ENCODE results near the gene TGIF2. TPM values are rescaled to one million over a fixed set of nuclear protein-coding genes. Genes with fewer than 3 reads are reported as not detected.
A peak's percentile ranks its signal among the peaks of the same experiment; 100 is the strongest.

The TGIF2 gene
- total and polyA plus RNA-seq, 10 donors: 13.6 to 38.2 (median 28.8) TPM

- H3K27me3 ChIP-seq (replicated peaks in 1 of 7): no peaks in the 10 kb centered on the region
- H3K36me3 ChIP-seq: peaks cover 0 to 49% (median 9%) of the 10 kb centered on the region in 6 donors
- H3K4me1 ChIP-seq: peaks cover 12 to 83% (median 37%) of the 10 kb centered on the region in 6 donors
- peak overlapping the region in 5 of 8 donors; percentile 13 to 89 (median 46) for H3K27ac ChIP-seq
- no peak overlapping the region for H3K4me3 ChIP-seq
- TF ChIP-seq POLR2AphosphoS5 (IDR thresholded peaks at IDR 0.05): no peak
- TF ChIP-seq CTCF (IDR thresholded peaks at IDR 0.05 in 8 of 11, conservative IDR thresholded peaks at IDR 0.05 in 3 of 11): peak in 4 of 11 experiments; percentile 13 to 27 (median 22)
- intact Hi-C loops (cut with DNase I; ENCODE audit: low total_unique reads): no loop called here
- no peaks in the 10 kb centered on the region for H3K9me3 ChIP-seq
- WGBS, 5 donors: 68 to 79% (median 73%) methylated on average over 9 of the region's 9 CpGs
- DNase-seq: no peak
Observed at GRCh38 chr20:36591854-36592641, 18.7 kb downstream of the TGIF2 start.

- peaks cover 0 to 42% (median 9%) of the 10 kb centered on the region in 6 donors for H3K36me3 ChIP-seq
- DNase-seq: no peak
- WGBS, 5 donors: 81 to 92% (median 91%) methylated on average over 5 of the region's 5 CpGs
- intact Hi-C loops (cut with DNase I; ENCODE audit: low total_unique reads): no loop called here
- H3K27ac ChIP-seq: peak overlapping the region in 7 of 8 donors; percentile 53 to 89 (median 87)
- H3K9me3 ChIP-seq: no peaks in the 10 kb centered on the region
- H3K4me3 ChIP-seq: no peak overlapping the region
- TF ChIP-seq CTCF (IDR thresholded peaks at IDR 0.05 in 8 of 11, conservative IDR thresholded peaks at IDR 0.05 in 3 of 11): no peak
- TF ChIP-seq POLR2AphosphoS5 (IDR thresholded peaks at IDR 0.05): peak in 1 of 3 donors; percentile 31
- peaks cover 12 to 79% (median 37%) of the 10 kb centered on the region in 6 donors for H3K4me1 ChIP-seq
- H3K27me3 ChIP-seq (replicated peaks in 1 of 7): no peaks in the 10 kb centered on the region
Observed at GRCh38 chr20:36593347-36593929, 20.0 kb downstream of the TGIF2 start.

GRCh38 chr20:36599912-36600345 lies 26.5 kb downstream of the TGIF2 start:
- Histone ChIP-seq H3K27ac (peak overlapping the region; percentile 3 to 74 (median 53)), H3K4me1 (peaks cover 5 to 75% (median 42%) of the 10 kb centered on the region in 6 donors), H3K4me3 (no peak overlapping the region), H3K36me3 (no peaks in the 10 kb centered on the region), H3K27me3 (replicated peaks in 1 of 7) (no peaks in the 10 kb centered on the region), H3K9me3 (no peaks in the 10 kb centered on the region)
- no peak for DNase-seq
- no peak for TF ChIP-seq POLR2A (IDR thresholded peaks at IDR 0.05)
- TF ChIP-seq CTCF (IDR thresholded peaks at IDR 0.05 in 8 of 11, conservative IDR thresholded peaks at IDR 0.05 in 3 of 11): no peak
- no peak for TF ChIP-seq POLR2AphosphoS5 (IDR thresholded peaks at IDR 0.05)
- intact Hi-C loops (cut with DNase I; ENCODE audit: low total_unique reads): loop anchor here (10.0 kb wide), 1 partner anchor 45 kb away; no protein-coding TSS in a partner anchor
- WGBS, 5 donors: 11 to 28% (median 16%) methylated on average over 5 of the region's 5 CpGs

- Histone ChIP-seq H3K36me3 (no peaks in the 10 kb centered on the region), H3K4me1 (peaks cover 0 to 70% (median 37%) of the 10 kb centered on the region in 6 donors), H3K27ac (no peak overlapping the region), H3K27me3 (replicated peaks in 1 of 7) (no peaks in the 10 kb centered on the region), H3K4me3 (no peak overlapping the region), H3K9me3 (no peaks in the 10 kb centered on the region)
- intact Hi-C loops (cut with DNase I; ENCODE audit: low total_unique reads): loop anchor here (10.0 kb wide), 1 partner anchor 47 kb away; no protein-coding TSS in a partner anchor
- DNase-seq: no peak
- no peak for TF ChIP-seq POLR2AphosphoS5 (IDR thresholded peaks at IDR 0.05)
- no peak for TF ChIP-seq POLR2A (IDR thresholded peaks at IDR 0.05)
- TF ChIP-seq CTCF (IDR thresholded peaks at IDR 0.05 in 8 of 11, conservative IDR thresholded peaks at IDR 0.05 in 3 of 11): no peak
- WGBS, 5 donors: 44 to 49% (median 48%) methylated on average over 1 of the region's 1 CpG
Observed at GRCh38 chr20:36601540-36601939, 28.1 kb downstream of the TGIF2 start.
